AG09319 (cell line): ENCODE measurements around the gene ELMOD3.
"Not testable (repeated sequence)": the region's sequence is repeated elsewhere in the genome, so short reads cannot be mapped to it uniquely, and the experiment has no call there.

Experiments used
- DNase-seq: peaks from one replicate; pipeline ENCODE4 v3.0.0-alpha.2; 2010; ENCODE audit warnings: low read depth; ENCODE audit errors: extremely low read depth
- CTCF ChIP-seq: IDR thresholded peaks from 2 replicates; pipeline ENCODE4 v1.5.1; 2011; ENCODE audit warnings: low read depth, mild to moderate bottlenecking, inconsistent platforms, low read length, moderate library complexity

ELMOD3 gene

DNA sequence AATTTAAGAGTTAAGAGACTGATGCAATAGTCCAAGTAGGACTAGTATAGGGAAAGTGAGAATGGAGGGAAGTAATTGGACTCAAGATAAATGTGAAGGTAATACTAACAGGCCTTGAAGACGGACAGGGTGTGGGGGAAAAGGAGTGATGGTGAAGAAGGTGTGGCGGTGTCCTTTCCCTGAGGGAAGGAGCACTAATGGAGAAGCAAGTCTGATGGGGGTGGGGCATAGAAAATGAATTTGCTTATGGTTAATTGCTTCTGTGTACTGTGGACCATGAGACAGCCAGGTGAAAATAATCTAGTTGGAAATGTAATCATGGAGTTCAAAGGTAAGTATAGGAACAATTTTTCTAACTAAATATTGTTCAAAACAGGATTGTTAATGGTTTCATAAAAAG, 19.6 kb upstream of the ELMOD3 start:
- no peak for TF ChIP-seq CTCF
- no peak for DNase-seq

DNA sequence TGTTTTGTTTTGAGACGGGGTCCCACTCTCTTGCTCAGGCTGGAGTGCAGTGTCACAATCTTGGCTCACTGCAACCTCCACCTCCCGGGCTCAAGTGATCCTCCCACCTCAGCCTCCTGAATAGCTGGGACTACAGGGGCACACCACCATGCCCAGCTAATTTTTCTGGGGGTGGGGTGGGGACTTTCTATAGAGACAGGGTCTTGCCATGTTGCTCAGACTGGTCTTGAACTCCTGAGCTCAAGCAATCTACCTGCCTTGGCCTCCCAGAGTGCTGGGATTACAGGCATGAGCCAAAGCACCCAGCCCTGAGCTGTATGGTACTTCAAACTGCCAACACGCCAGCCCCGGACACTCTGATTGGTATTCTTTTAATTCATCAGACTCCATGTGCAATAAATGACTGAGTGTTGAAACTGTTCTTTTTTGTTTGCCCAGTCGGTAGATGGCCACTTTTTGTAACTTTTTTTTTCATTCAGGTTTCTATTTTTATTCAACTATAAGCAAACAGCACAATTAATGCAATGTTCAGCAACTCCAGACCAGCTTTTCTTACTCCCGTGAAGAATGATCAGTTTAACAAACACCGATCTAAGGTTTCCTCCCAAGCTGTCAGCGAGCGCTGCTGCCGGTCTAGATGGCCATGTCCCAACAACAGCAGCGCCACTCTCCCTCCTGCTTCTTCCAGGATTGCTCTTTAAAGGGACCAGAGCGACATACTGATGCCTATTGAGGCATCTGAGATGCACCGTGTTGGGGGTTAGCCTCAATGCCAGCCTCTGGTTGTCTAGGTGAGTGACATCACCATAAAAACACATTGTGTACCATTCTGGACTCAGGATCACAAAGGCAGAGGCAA, 14.3 kb upstream of the ELMOD3 start:
- no peak for TF ChIP-seq CTCF
- DNase-seq = no peak

DNA sequence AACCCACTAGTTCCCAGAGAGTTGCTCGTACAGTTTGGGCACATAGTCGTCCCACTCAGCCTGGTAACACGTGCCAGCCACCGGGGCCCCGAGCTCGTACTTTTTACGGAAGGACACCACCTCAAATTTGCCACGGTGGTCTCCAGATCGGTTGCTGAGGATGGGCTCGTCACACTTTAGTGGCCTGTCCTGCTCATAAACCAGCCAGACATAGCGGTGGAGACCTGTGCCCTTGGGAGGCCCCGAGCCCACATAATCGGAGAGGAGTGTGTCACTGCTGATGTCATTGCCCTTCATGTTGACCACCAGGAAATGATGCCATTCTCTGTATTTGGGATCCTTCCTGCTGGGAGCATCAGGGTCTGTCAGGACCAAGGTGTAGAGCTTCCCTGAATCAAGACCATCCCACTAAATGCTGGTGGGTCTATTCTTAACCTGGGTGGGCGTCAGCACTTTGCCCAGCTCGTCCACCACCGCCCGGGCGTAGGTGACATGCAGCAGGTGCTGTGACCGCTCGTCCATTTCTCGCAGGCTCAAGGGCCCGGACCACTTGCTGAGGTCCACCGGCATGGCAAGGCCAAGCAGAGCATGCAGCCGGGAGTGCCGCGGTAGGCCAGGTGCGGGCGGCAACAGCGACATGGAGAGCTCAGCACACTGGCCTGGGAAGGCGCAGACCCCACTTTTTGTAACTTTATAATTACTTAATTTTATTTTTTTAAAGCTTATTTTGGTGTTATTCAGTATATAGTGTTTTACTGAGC, 13.1 kb upstream of the ELMOD3 start:
- DNase-seq = no peak
- TF ChIP-seq CTCF = no peak

- no peak for TF ChIP-seq CTCF
- DNase-seq = no peak
Measured at GRCh38 chr2:85342156-85342555, 12.4 kb upstream of the ELMOD3 start.

DNA sequence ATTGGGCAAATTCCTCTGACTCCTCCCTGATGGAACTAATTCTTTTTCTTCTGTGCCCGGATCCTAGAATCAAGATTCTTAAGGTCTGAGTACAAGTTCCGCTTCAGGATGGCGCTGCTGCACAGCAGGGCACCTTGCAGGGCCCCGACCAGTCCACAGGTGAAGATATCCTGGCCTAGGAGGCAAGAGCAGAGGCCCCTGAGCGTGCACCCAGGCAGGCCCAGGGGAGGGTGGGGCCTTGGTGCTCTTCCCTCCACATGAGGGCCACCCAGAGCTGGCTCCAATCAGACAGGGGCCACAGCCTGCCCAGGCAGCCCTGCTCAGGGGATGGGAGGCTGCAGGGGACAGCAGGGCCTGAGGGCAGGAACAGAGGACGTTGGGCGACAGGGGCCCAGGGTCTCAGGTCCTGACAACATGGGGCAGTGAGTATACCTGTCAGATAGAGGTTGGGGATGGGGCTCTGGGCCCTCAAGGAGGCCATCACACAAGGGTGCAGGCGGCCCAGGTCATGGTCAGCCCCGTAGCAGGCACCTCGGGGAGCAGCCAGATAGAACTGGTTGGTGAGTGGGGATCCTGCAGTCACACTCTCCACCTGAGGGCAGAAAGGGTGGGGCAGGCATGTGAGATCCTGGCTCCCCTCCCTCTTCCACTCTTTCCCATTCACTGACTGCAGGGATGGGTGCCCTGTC, 11.2 kb upstream of the ELMOD3 start:
- DNase-seq = not testable (repeated sequence)

GRCh38 chr2:85344356-85344954, 10.1 kb upstream of the ELMOD3 start:
- no peak for TF ChIP-seq CTCF
- DNase-seq = no peak

- TF ChIP-seq CTCF = no peak
- no peak for DNase-seq
Measured at GRCh38 chr2:85347599-85347998, 7.0 kb upstream of the ELMOD3 start.
